Osteoblast (primary cell): ENCODE results near the gene MKLN1. TPM values are rescaled to one million over a fixed set of nuclear protein-coding genes. Genes with fewer than 3 reads are reported as not detected.
A peak's percentile ranks its signal among the peaks of the same experiment; 100 is the strongest.

Source experiments
- DNase-seq: peaks from one replicate; pipeline ENCODE4 v3.0.0; 2011; ENCODE audit warnings: low spot score, mixed read lengths; ENCODE audit not compliant: insufficient read length; ENCODE audit errors: missing footprints
- H2AFZ ChIP-seq: 2 replicates; pipeline ENCODE4 v1.6.0; 2011; ENCODE audit warnings: mild to moderate bottlenecking, low read length
- H3K27ac ChIP-seq: 2 replicates; pipeline ENCODE4 v1.5.1; 2011; ENCODE audit warnings: mild to moderate bottlenecking, low read depth, low read length, moderate library complexity
- H3K27me3 ChIP-seq: 2 replicates; pipeline ENCODE4 v1.6.0; 2012; ENCODE audit warnings: mild to moderate bottlenecking, control low read depth, inconsistent platforms, low read length, moderate library complexity; ENCODE audit not compliant: insufficient read depth
- H3K36me3 ChIP-seq: 2 replicates; pipeline ENCODE4 v1.5.1; 2011; ENCODE audit warnings: mild to moderate bottlenecking, low read length, control low read depth, moderate library complexity; ENCODE audit not compliant: insufficient read depth
- H3K4me1 ChIP-seq: 2 replicates; pipeline ENCODE4 v1.5.1; 2011; ENCODE audit warnings: mild to moderate bottlenecking, low read length, control low read depth, moderate library complexity; ENCODE audit not compliant: insufficient read depth
- H3K4me2 ChIP-seq: 2 replicates; pipeline ENCODE4 v1.6.0; 2011; ENCODE audit warnings: mild to moderate bottlenecking, low read length; ENCODE audit not compliant: insufficient read depth
- H3K4me3 ChIP-seq: fragments of 200-600 bp; sonication (generic); 3 replicates; pipeline ENCODE4 v1.5.1; 2012; ENCODE audit warnings: mild to moderate bottlenecking, low read length, inconsistent platforms; ENCODE audit not compliant: insufficient read depth
- H3K79me2 ChIP-seq: 2 replicates; pipeline ENCODE4 v1.6.0; 2012; ENCODE audit warnings: mild to moderate bottlenecking, low read length, control low read depth, inconsistent platforms; ENCODE audit not compliant: insufficient read depth
- H3K9me3 ChIP-seq: 2 replicates; pipeline ENCODE4 v1.5.1; 2011; ENCODE audit warnings: low read depth, low read length, control low read depth
- H4K20me1 ChIP-seq: 2 replicates; pipeline ENCODE4 v1.6.0; 2012; ENCODE audit warnings: mild to moderate bottlenecking, low read length, control low read depth; ENCODE audit not compliant: insufficient read depth
- total RNA-seq: library from RNA; depleted of rRNA; stranded (reverse); fragments of >200 nt; gene quantifications from 2 replicates; pipeline ENCODE4 v1.2.3, GENCODE V29; 2012
- TF ChIP-seq, protein P1 (sequence below): IDR thresholded peaks from 2 replicates; pipeline ENCODE4 v1.5.1; 2011; ENCODE audit warnings: mild to moderate bottlenecking, low read depth, low read length, moderate library complexity; ENCODE audit errors: extremely low read depth

Gene MKLN1
- total RNA-seq, 1 donor: 52.8 TPM

DNA sequence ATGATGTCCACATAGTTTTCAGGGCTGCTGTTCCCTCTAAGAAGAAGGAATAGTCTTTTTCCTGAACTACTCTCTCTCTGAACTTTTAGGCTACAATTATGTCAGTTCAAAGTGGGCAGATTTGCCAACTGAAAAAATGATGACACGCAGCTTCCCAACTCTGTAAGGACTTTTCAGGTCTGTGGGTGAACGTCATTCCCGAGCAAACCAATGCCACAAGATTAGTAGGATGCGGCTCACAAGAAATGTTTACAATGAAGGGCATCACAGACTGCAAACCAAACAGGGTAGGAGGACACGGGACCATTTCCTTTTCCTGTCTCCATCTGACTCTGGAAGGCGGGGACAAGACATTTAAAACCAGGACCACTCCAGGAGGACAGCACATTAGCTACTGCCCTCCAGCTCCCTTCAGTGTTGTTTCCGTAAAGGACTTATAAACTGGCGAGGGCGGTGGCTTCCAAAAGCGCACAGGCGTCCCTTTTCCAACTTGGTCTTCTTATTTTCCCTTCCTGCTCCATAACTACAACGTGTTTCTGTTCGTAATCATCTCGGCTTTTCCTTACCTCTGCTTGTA, 539 bp upstream of the MKLN1 start:
- H3K4me3 ChIP-seq: peak overlapping the region; percentile 98
- peaks cover 20% of the 10 kb centered on the region for H3K4me1 ChIP-seq
- peak overlapping the region; percentile 93 for H3K27ac ChIP-seq
- peaks cover 49% of the 10 kb centered on the region for H3K79me2 ChIP-seq
- H4K20me1 ChIP-seq: peaks cover 22% of the 10 kb centered on the region
- H3K27me3 ChIP-seq: no peaks in the 10 kb centered on the region
- H3K4me2 ChIP-seq: peak overlapping the region; percentile 98
- H2AFZ ChIP-seq: peak overlapping the region; percentile 97
- no peaks in the 10 kb centered on the region for H3K36me3 ChIP-seq
- H3K9me3 ChIP-seq: no peaks in the 10 kb centered on the region
- peak; percentile 92 for DNase-seq
- TF ChIP-seq, protein P1, sequence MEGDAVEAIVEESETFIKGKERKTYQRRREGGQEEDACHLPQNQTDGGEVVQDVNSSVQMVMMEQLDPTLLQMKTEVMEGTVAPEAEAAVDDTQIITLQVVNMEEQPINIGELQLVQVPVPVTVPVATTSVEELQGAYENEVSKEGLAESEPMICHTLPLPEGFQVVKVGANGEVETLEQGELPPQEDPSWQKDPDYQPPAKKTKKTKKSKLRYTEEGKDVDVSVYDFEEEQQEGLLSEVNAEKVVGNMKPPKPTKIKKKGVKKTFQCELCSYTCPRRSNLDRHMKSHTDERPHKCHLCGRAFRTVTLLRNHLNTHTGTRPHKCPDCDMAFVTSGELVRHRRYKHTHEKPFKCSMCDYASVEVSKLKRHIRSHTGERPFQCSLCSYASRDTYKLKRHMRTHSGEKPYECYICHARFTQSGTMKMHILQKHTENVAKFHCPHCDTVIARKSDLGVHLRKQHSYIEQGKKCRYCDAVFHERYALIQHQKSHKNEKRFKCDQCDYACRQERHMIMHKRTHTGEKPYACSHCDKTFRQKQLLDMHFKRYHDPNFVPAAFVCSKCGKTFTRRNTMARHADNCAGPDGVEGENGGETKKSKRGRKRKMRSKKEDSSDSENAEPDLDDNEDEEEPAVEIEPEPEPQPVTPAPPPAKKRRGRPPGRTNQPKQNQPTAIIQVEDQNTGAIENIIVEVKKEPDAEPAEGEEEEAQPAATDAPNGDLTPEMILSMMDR: no peak

DNA sequence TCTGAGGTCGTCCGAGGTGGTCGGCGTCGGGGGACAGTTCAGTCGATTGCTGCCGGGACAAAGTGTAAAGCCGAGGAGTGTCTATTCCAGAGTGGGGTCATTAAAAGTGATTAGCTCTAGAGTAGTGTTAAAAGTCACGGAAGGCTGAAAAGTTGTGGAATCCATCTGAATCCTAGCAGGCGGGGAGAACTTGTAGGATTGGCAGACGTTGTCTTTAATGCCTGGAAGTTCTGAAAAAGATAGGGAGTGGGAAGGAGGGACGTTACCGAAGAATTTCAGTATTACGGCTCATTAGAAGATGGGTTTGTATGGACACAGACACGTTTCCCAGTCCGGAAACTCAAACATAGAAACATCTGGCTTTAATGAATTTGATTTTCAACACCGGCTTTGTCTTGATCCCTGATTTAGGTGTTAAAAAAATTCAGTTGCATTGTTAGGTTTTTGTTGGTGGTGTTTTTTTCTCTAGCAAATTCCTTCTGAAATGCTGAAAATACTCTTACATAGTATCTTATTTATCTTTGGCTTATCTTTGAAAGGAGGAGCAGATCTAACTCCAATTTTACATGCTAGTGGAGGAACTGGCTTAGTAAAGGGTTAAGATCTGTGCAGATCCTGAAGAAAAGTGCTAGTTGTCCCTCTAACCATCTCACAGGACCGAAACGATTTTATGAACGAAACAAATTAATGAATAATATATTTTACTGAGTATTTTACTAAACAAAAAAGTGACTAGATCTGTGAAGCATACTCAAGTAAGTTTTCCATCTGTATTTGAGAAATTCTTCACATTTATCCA, 900 bp downstream of the MKLN1 start:
- H3K36me3 ChIP-seq: no peaks in the 10 kb centered on the region
- DNase-seq: peak; percentile 61
- TF ChIP-seq, protein P1: no peak

DNA sequence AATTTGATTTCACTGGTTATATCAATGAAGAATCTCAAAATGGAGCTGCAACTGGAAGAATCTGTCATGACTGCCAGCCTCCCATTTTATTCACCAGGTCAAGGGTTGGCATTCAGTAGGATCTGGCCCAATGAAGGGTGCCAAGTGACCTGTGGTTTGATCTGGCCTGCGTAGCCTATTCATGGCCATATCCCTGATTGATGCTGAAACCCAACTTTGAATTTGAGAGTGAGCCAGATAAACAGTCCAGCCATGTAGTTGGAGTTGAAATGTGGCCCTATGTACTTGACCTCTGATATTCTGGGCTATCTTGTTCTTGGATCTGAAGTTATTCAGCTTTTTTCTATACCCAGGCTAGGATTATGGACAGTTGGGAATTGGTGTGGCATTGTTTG, 1.5 kb downstream of the MKLN1 start:
- Histone ChIP-seq H3K4me2 (peak overlapping the region; percentile 98), H3K9me3 (no peaks in the 10 kb centered on the region), H2AFZ (no peak overlapping the region), H3K79me2 (peaks cover 67% of the 10 kb centered on the region), H3K27me3 (no peaks in the 10 kb centered on the region), H3K4me1 (peaks cover 20% of the 10 kb centered on the region), H3K4me3 (peak overlapping the region; percentile 98), H4K20me1 (peaks cover 28% of the 10 kb centered on the region), H3K27ac (peak overlapping the region; percentile 93), H3K36me3 (no peaks in the 10 kb centered on the region)
- TF ChIP-seq, protein P1: no peak
- DNase-seq: peak; percentile 6

More for the DNA sequence above, 900 bp downstream of the MKLN1 start:
- peaks cover 22% of the 10 kb centered on the region for H4K20me1 ChIP-seq
- H3K27ac ChIP-seq: peak overlapping the region; percentile 93
- peak overlapping the region; percentile 98 for H3K4me3 ChIP-seq
- peaks cover 20% of the 10 kb centered on the region for H3K4me1 ChIP-seq
- H3K79me2 ChIP-seq: peaks cover 61% of the 10 kb centered on the region
- H3K27me3 ChIP-seq: no peaks in the 10 kb centered on the region
- H3K9me3 ChIP-seq: no peaks in the 10 kb centered on the region
- H3K4me2 ChIP-seq: peak overlapping the region; percentile 98
- peak overlapping the region; percentile 97 for H2AFZ ChIP-seq

DNA sequence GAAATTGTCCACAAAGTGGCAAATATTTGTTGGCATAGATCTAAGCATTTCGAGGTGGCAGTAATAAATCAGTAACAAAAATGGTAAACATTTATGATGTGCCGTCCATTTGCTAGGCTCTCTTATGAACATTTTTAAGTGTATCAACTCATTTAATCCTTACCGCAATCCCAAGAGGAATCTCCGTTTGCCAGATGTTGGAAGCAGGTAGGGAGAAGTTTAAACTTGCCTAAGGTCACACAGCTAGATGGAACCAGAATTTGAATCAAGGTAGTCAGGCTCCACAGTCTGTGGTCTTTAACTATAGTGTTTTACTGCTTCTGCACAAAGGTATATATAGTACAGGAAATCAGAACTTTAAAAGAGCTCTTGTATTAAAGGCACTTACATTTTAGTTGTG, 2.6 kb downstream of the MKLN1 start:
- Histone ChIP-seq H3K4me2 (peak overlapping the region; percentile 98), H3K4me1 (peaks cover 20% of the 10 kb centered on the region), H3K4me3 (no peak overlapping the region), H3K79me2 (peaks cover 78% of the 10 kb centered on the region), H3K27ac (no peak overlapping the region), H3K27me3 (no peaks in the 10 kb centered on the region), H3K36me3 (no peaks in the 10 kb centered on the region), H4K20me1 (peaks cover 38% of the 10 kb centered on the region), H3K9me3 (no peaks in the 10 kb centered on the region), H2AFZ (no peak overlapping the region)
- no peak for DNase-seq
- TF ChIP-seq, protein P1: no peak
